Neural cell (in vitro differentiated cells): ENCODE data around the gene NUDT19. TPM values are rescaled to one million over a fixed set of nuclear protein-coding genes. Genes with fewer than 3 reads are reported as not detected.

Source experiments
- H2AFZ ChIP-seq: fragments of 200-600, 300-800 bp; sonication (generic), shearing (Covaris generic); 2 replicates; pipeline ENCODE4 v1.6.0; 2014; ENCODE audit warnings: low read depth, mild to moderate bottlenecking, antibody characterized with exemption, low read length, moderate library complexity
- H3F3A ChIP-seq: fragments of 200-600 bp; shearing (Covaris generic); 2 replicates; pipeline ENCODE4 v1.6.1; 2016; ENCODE audit warnings: mild to moderate bottlenecking, moderate library complexity, mixed read lengths, antibody characterized with exemption, low read length; ENCODE audit not compliant: insufficient read depth, poor library complexity, severe bottlenecking
- H3K27ac ChIP-seq: fragments of 200-600, 300-800 bp; sonication (generic), shearing (Covaris generic); 2 replicates; pipeline ENCODE4 v1.5.1; 2014; ENCODE audit warnings: mild to moderate bottlenecking, low read length, moderate library complexity
- H3K27me3 ChIP-seq: fragments of 300-800, 200-600 bp; sonication (generic), shearing (Covaris generic); 2 replicates; pipeline ENCODE4 v1.6.0; 2014; ENCODE audit warnings: mild to moderate bottlenecking, low read depth, low read length, moderate library complexity; ENCODE audit not compliant: insufficient read depth
- H3K36me3 ChIP-seq: fragments of 300-800, 200-600 bp; sonication (generic), shearing (Covaris generic); 2 replicates; pipeline ENCODE4 v1.5.1; 2014; ENCODE audit warnings: mild to moderate bottlenecking, antibody characterized with exemption, low read length, moderate library complexity; ENCODE audit not compliant: insufficient read depth
- H3K4me2 ChIP-seq: fragments of 300-800, 200-600 bp; sonication (generic), shearing (Covaris generic); 2 replicates; pipeline ENCODE4 v1.6.0; 2014; ENCODE audit warnings: mild to moderate bottlenecking, low read length
- H3K4me3 ChIP-seq: fragments of 300-800, 200-600 bp; sonication (generic), shearing (Covaris generic); 2 replicates; pipeline ENCODE4 v1.5.1; 2014; ENCODE audit warnings: mild to moderate bottlenecking, low read length, moderate library complexity
- H3K79me2 ChIP-seq: fragments of 200-600 bp; shearing (Covaris generic); replicated peaks from 2 replicates; pipeline ENCODE4 v1.6.0; 2014; ENCODE audit warnings: mild to moderate bottlenecking, low read length, moderate library complexity; ENCODE audit not compliant: insufficient read depth
- H3K9ac ChIP-seq: fragments of 300-800, 200-600 bp; sonication (generic), shearing (Covaris generic); 2 replicates; pipeline ENCODE4 v1.6.1; 2016; ENCODE audit warnings: mild to moderate bottlenecking, low read length, mixed read lengths
- H3K9me2 ChIP-seq: fragments of 200-600 bp; shearing (Covaris generic); 2 replicates; pipeline ENCODE4 v1.6.1; 2016; ENCODE audit warnings: mild to moderate bottlenecking, low read length, mixed read lengths; ENCODE audit not compliant: insufficient read depth
- H3K9me3 ChIP-seq: fragments of 200-600, 300-800 bp; sonication (generic), shearing (Covaris generic); 2 replicates; pipeline ENCODE4 v1.6.1; 2016; ENCODE audit warnings: mild to moderate bottlenecking, mixed run types, low read length, moderate library complexity, mixed read lengths
- H4K20me1 ChIP-seq: fragments of 200-600 bp; shearing (Covaris generic); 2 replicates; pipeline ENCODE4 v1.6.1; 2016; ENCODE audit warnings: mild to moderate bottlenecking, mixed run types; ENCODE audit not compliant: insufficient read depth
- CTCF ChIP-seq: fragments of 450-650 bp; IDR thresholded peaks from 2 replicates; pipeline ENCODE4 v1.5.1; 2014; ENCODE audit warnings: antibody characterized with exemption, mild to moderate bottlenecking, moderate library complexity; ENCODE audit not compliant: poor library complexity, severe bottlenecking
- EP300 ChIP-seq: fragments of 450-650 bp; conservative IDR thresholded peaks from 2 replicates; pipeline ENCODE4 v1.6.1; 2014; ENCODE audit warnings: antibody characterized with exemption, mild to moderate bottlenecking, moderate library complexity; ENCODE audit not compliant: poor library complexity, severe bottlenecking
- EZH2 ChIP-seq: fragments of 200-600, 300-800 bp; shearing (Covaris generic), sonication (generic); IDR thresholded peaks from 2 replicates; pipeline ENCODE4 v1.6.1; 2014; ENCODE audit warnings: antibody characterized with exemption, low read length, borderline replicate concordance, mild to moderate bottlenecking; ENCODE audit not compliant: insufficient read depth, poor library complexity, severe bottlenecking
- MXI1 ChIP-seq: fragments of 450-650 bp; conservative IDR thresholded peaks from 2 replicates; pipeline ENCODE4 v1.6.1; 2014; ENCODE audit warnings: antibody characterized with exemption, mild to moderate bottlenecking; ENCODE audit not compliant: poor library complexity, severe bottlenecking
- POLR2AphosphoS5 ChIP-seq: IDR thresholded peaks from 2 replicates; pipeline ENCODE4 v1.6.1; 2012
- RAD21 ChIP-seq: fragments of 450-650 bp; conservative IDR thresholded peaks from 2 replicates; pipeline ENCODE4 v1.6.1; 2014; ENCODE audit warnings: antibody characterized with exemption, mild to moderate bottlenecking, moderate library complexity
- REST ChIP-seq: IDR thresholded peaks from 2 replicates; pipeline ENCODE4 v1.6.1; 2012; ENCODE audit warnings: borderline replicate concordance
- TAF1 ChIP-seq: IDR thresholded peaks from 2 replicates; pipeline ENCODE4 v1.6.1; 2012; ENCODE audit warnings: low read depth
- polyA plus RNA-seq: library from polyadenylated mRNA; depleted of rRNA; stranded (reverse); fragments of >200 nt; gene quantifications from 2 replicates; pipeline ENCODE4 v1.2.3, GENCODE V29; 2014

Gene NUDT19
- polyA plus RNA-seq, 1 donor from 2014 or later = 1.2 TPM

DNA sequence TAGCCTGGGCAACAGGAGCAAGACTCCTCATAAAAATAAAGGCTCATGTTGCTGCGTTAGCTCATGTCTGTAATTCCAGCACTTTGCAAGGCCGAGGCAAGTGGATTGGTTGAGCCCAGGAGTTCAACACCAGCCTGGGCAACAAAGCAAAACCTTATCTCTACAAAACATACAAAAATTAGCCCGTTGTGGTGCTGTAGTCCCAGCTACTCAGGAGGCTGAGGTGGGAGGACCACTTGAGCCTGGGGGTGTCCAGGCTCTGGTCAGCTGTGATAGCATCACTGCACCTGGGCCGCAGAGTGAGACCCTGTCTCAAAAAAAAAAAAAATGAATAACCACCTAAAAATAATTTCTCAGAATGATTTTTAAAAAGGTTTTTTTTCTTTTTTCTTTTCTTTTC is 3.9 kb upstream of the NUDT19 start:
- Histone ChIP-seq H3K9ac (no peak overlapping the region), H3K9me2 (no peaks in the 10 kb centered on the region), H4K20me1 (no peaks in the 10 kb centered on the region), H3K4me2 (no peak overlapping the region), H2AFZ (no peak overlapping the region), H3K4me3 (no peak overlapping the region), H3K27me3 (no peaks in the 10 kb centered on the region), H3K36me3 (no peaks in the 10 kb centered on the region), H3K27ac (no peak overlapping the region), H3F3A (no peaks in the 10 kb centered on the region), H3K79me2 (no peaks in the 10 kb centered on the region), H3K9me3 (no peaks in the 10 kb centered on the region)
- TF ChIP-seq EP300 = no peak
- TF ChIP-seq CTCF = no peak
- TF ChIP-seq POLR2AphosphoS5 = no peak

DNA sequence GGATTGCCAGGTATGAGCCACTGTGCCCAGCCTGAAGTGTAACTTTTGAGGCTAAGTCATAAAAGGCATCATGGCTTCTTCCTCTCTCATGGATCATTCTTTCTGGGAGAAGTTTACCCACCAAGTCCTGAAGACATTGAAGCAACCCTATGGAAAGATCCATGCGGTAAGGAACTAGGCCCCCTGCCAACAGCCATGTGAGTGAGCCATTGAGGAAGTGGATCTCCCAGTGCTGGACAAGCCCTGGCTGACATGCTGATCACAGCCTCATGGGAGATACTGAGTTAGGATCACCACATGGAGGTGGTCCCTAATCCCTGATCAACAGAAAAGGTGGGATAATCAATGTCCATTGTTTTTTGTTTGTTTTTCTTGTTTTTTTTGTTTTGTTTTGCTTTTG is 3.3 kb upstream of the NUDT19 start:
- H3K9me2 ChIP-seq = no peaks in the 10 kb centered on the region
- no peaks in the 10 kb centered on the region for H3K36me3 ChIP-seq
- H4K20me1 ChIP-seq = no peaks in the 10 kb centered on the region
- no peak overlapping the region for H3K4me2 ChIP-seq
- H3K4me3 ChIP-seq = no peak overlapping the region
- no peaks in the 10 kb centered on the region for H3F3A ChIP-seq
- no peak overlapping the region for H3K9ac ChIP-seq
- TF ChIP-seq EZH2 = no peak
- no peaks in the 10 kb centered on the region for H3K27me3 ChIP-seq
- H3K27ac ChIP-seq = no peak overlapping the region
- no peak overlapping the region for H2AFZ ChIP-seq
- no peaks in the 10 kb centered on the region for H3K9me3 ChIP-seq
- no peaks in the 10 kb centered on the region for H3K79me2 ChIP-seq

GRCh38 chr19:32691952-32692726 is 518 bp downstream of the NUDT19 start:
- no peak overlapping the region for H3K4me2 ChIP-seq
- H3K9me3 ChIP-seq = no peaks in the 10 kb centered on the region
- no peaks in the 10 kb centered on the region for H3K36me3 ChIP-seq
- TF ChIP-seq EP300 (no peak), MXI1 (no peak), TAF1 (no peak), CTCF (no peak), RAD21 (no peak), REST (no peak)
- no peaks in the 10 kb centered on the region for H3F3A ChIP-seq
- H3K27ac ChIP-seq = peak overlapping the region; percentile 0
- H3K9ac ChIP-seq = peak overlapping the region; percentile 56
- H3K9me2 ChIP-seq = no peaks in the 10 kb centered on the region
- no peaks in the 10 kb centered on the region for H3K79me2 ChIP-seq
- no peak overlapping the region for H2AFZ ChIP-seq
- no peaks in the 10 kb centered on the region for H3K27me3 ChIP-seq
- H4K20me1 ChIP-seq = no peaks in the 10 kb centered on the region
- peak overlapping the region; percentile 61 for H3K4me3 ChIP-seq
